ENCODE results near the gene ANO3. TPM values are rescaled to one million over a fixed set of nuclear protein-coding genes. Genes with fewer than 3 reads are reported as not detected.

The ANO3 gene
- total RNA-seq, 1 experiment from 2014 or later = not detected

- Histone ChIP-seq H3K27me3 (ENCODE audit: low read length) (no peaks in the 10 kb centered on the region), H4K20me1 (ENCODE audit: insufficient read depth, low read depth, low read length) (no peaks in the 10 kb centered on the region), H3K9me3 (ENCODE audit: low read length) (no peaks in the 10 kb centered on the region), H3K9me2 (replicated peaks; ENCODE audit: insufficient read depth, low read length) (no peaks in the 10 kb centered on the region), H3K9ac (ENCODE audit: low read length) (no peak overlapping the region), H3K4me1 (ENCODE audit: low read length) (no peaks in the 10 kb centered on the region), H3K4me2 (ENCODE audit: low read depth, low read length, poor library complexity, severe bottlenecking) (no peak overlapping the region), H3K27ac (ENCODE audit: low read length) (no peak overlapping the region), H3K4me3 (ENCODE audit: low read length) (no peak overlapping the region), H2AFZ (ENCODE audit: low read length) (no peak overlapping the region), H3K36me3 (ENCODE audit: insufficient read depth, low read length) (no peaks in the 10 kb centered on the region), H3K79me2 (ENCODE audit: low read length) (no peaks in the 10 kb centered on the region)
- no peak for DNase-seq
These were observed 111.7 kb downstream of the ANO3 start for GRCh38 chr11:26443617-26444016.

- H3K9me2 ChIP-seq (replicated peaks; ENCODE audit: insufficient read depth, low read length) = no peaks in the 10 kb centered on the region
- H3K4me3 ChIP-seq (ENCODE audit: low read length) = no peak overlapping the region
These were observed 125.7 kb downstream of the ANO3 start for GRCh38 chr11:26457636-26458035.

GRCh38 chr11:26465274-26465673, 133.3 kb downstream of the ANO3 start:
- H3K9me3 ChIP-seq (ENCODE audit: low read length) = no peaks in the 10 kb centered on the region
- no peak overlapping the region for H3K27ac ChIP-seq (ENCODE audit: low read length)
- H3K4me1 ChIP-seq (ENCODE audit: low read length) = no peaks in the 10 kb centered on the region
- no peak overlapping the region for H2AFZ ChIP-seq (ENCODE audit: low read length)
- no peak overlapping the region for H3K9ac ChIP-seq (ENCODE audit: low read length)
- no peak for DNase-seq
- H3K27me3 ChIP-seq (ENCODE audit: low read length) = no peaks in the 10 kb centered on the region
- H3K4me3 ChIP-seq (ENCODE audit: low read length) = no peak overlapping the region
- H3K79me2 ChIP-seq (ENCODE audit: low read length) = no peaks in the 10 kb centered on the region
- no peak overlapping the region for H3K4me2 ChIP-seq (ENCODE audit: low read depth, low read length, poor library complexity, severe bottlenecking)
- H3K9me2 ChIP-seq (replicated peaks; ENCODE audit: insufficient read depth, low read length) = no peaks in the 10 kb centered on the region
- no peaks in the 10 kb centered on the region for H4K20me1 ChIP-seq (ENCODE audit: insufficient read depth, low read depth, low read length)
- no peaks in the 10 kb centered on the region for H3K36me3 ChIP-seq (ENCODE audit: insufficient read depth, low read length)

More at GRCh38 chr11:26457636-26458035, 125.7 kb downstream of the ANO3 start:
- H3K79me2 ChIP-seq (ENCODE audit: low read length) = no peaks in the 10 kb centered on the region
- no peaks in the 10 kb centered on the region for H3K9me3 ChIP-seq (ENCODE audit: low read length)
- no peak for DNase-seq
- no peak overlapping the region for H3K27ac ChIP-seq (ENCODE audit: low read length)
- no peak overlapping the region for H2AFZ ChIP-seq (ENCODE audit: low read length)
- no peaks in the 10 kb centered on the region for H3K36me3 ChIP-seq (ENCODE audit: insufficient read depth, low read length)
- H3K4me2 ChIP-seq (ENCODE audit: low read depth, low read length, poor library complexity, severe bottlenecking) = no peak overlapping the region
- H3K4me1 ChIP-seq (ENCODE audit: low read length) = no peaks in the 10 kb centered on the region
- H4K20me1 ChIP-seq (ENCODE audit: insufficient read depth, low read depth, low read length) = no peaks in the 10 kb centered on the region
- no peak overlapping the region for H3K9ac ChIP-seq (ENCODE audit: low read length)
- H3K27me3 ChIP-seq (ENCODE audit: low read length) = no peaks in the 10 kb centered on the region

GRCh38 chr11:26467506-26467905, 135.6 kb downstream of the ANO3 start:
- no peaks in the 10 kb centered on the region for H3K9me3 ChIP-seq (ENCODE audit: low read length)
- H3K27me3 ChIP-seq (ENCODE audit: low read length) = no peaks in the 10 kb centered on the region
- no peaks in the 10 kb centered on the region for H4K20me1 ChIP-seq (ENCODE audit: insufficient read depth, low read depth, low read length)
- H3K9ac ChIP-seq (ENCODE audit: low read length) = no peak overlapping the region
- no peak overlapping the region for H3K27ac ChIP-seq (ENCODE audit: low read length)
- H3K79me2 ChIP-seq (ENCODE audit: low read length) = no peaks in the 10 kb centered on the region
- no peak overlapping the region for H3K4me3 ChIP-seq (ENCODE audit: low read length)
- H3K4me1 ChIP-seq (ENCODE audit: low read length) = no peaks in the 10 kb centered on the region
- no peak overlapping the region for H2AFZ ChIP-seq (ENCODE audit: low read length)
- DNase-seq = no peak
- no peaks in the 10 kb centered on the region for H3K36me3 ChIP-seq (ENCODE audit: insufficient read depth, low read length)
- H3K9me2 ChIP-seq (replicated peaks; ENCODE audit: insufficient read depth, low read length) = no peaks in the 10 kb centered on the region
- H3K4me2 ChIP-seq (ENCODE audit: low read depth, low read length, poor library complexity, severe bottlenecking) = no peak overlapping the region

- Histone ChIP-seq H3K27me3 (ENCODE audit: low read length) (no peaks in the 10 kb centered on the region), H3K4me1 (ENCODE audit: low read length) (no peaks in the 10 kb centered on the region), H3K4me2 (ENCODE audit: low read depth, low read length, poor library complexity, severe bottlenecking) (no peak overlapping the region), H3K27ac (ENCODE audit: low read length) (no peak overlapping the region), H3K36me3 (ENCODE audit: insufficient read depth, low read length) (no peaks in the 10 kb centered on the region), H2AFZ (ENCODE audit: low read length) (no peak overlapping the region), H3K79me2 (ENCODE audit: low read length) (no peaks in the 10 kb centered on the region), H3K4me3 (ENCODE audit: low read length) (no peak overlapping the region), H3K9ac (ENCODE audit: low read length) (no peak overlapping the region), H3K9me2 (replicated peaks; ENCODE audit: insufficient read depth, low read length) (no peaks in the 10 kb centered on the region), H4K20me1 (ENCODE audit: insufficient read depth, low read depth, low read length) (no peaks in the 10 kb centered on the region), H3K9me3 (ENCODE audit: low read length) (no peaks in the 10 kb centered on the region)
- DNase-seq = no peak
These were observed 139.1 kb downstream of the ANO3 start for GRCh38 chr11:26470992-26471391.

GRCh38 chr11:26473216-26474194, 141.6 kb downstream of the ANO3 start:
- Histone ChIP-seq H3K27ac (ENCODE audit: low read length) (no peak overlapping the region), H3K9me3 (ENCODE audit: low read length) (no peaks in the 10 kb centered on the region), H3K36me3 (ENCODE audit: insufficient read depth, low read length) (no peaks in the 10 kb centered on the region), H2AFZ (ENCODE audit: low read length) (no peak overlapping the region), H3K4me1 (ENCODE audit: low read length) (no peaks in the 10 kb centered on the region), H3K27me3 (ENCODE audit: low read length) (no peaks in the 10 kb centered on the region), H3K4me3 (ENCODE audit: low read length) (no peak overlapping the region), H4K20me1 (ENCODE audit: insufficient read depth, low read depth, low read length) (no peaks in the 10 kb centered on the region), H3K79me2 (ENCODE audit: low read length) (no peaks in the 10 kb centered on the region), H3K9ac (ENCODE audit: low read length) (no peak overlapping the region), H3K9me2 (replicated peaks; ENCODE audit: insufficient read depth, low read length) (no peaks in the 10 kb centered on the region), H3K4me2 (ENCODE audit: low read depth, low read length, poor library complexity, severe bottlenecking) (no peak overlapping the region)
- DNase-seq = no peak

- Histone ChIP-seq H3K9me2 (replicated peaks; ENCODE audit: insufficient read depth, low read length) (no peaks in the 10 kb centered on the region), H3K4me1 (ENCODE audit: low read length) (no peaks in the 10 kb centered on the region), H3K9ac (ENCODE audit: low read length) (no peak overlapping the region), H4K20me1 (ENCODE audit: insufficient read depth, low read depth, low read length) (no peaks in the 10 kb centered on the region), H3K9me3 (ENCODE audit: low read length) (no peaks in the 10 kb centered on the region), H2AFZ (ENCODE audit: low read length) (no peak overlapping the region), H3K4me2 (ENCODE audit: low read depth, low read length, poor library complexity, severe bottlenecking) (no peak overlapping the region), H3K27me3 (ENCODE audit: low read length) (no peaks in the 10 kb centered on the region), H3K79me2 (ENCODE audit: low read length) (no peaks in the 10 kb centered on the region), H3K36me3 (ENCODE audit: insufficient read depth, low read length) (no peaks in the 10 kb centered on the region), H3K4me3 (ENCODE audit: low read length) (no peak overlapping the region), H3K27ac (ENCODE audit: low read length) (no peak overlapping the region)
- no peak for DNase-seq
These were observed 142.5 kb downstream of the ANO3 start for GRCh38 chr11:26474401-26474800.

- H3K27me3 ChIP-seq (ENCODE audit: low read length) = no peaks in the 10 kb centered on the region
- no peaks in the 10 kb centered on the region for H3K9me3 ChIP-seq (ENCODE audit: low read length)
- H3K9ac ChIP-seq (ENCODE audit: low read length) = no peak overlapping the region
- H3K36me3 ChIP-seq (ENCODE audit: insufficient read depth, low read length) = no peaks in the 10 kb centered on the region
- no peaks in the 10 kb centered on the region for H3K4me1 ChIP-seq (ENCODE audit: low read length)
- H2AFZ ChIP-seq (ENCODE audit: low read length) = no peak overlapping the region
- no peak overlapping the region for H3K27ac ChIP-seq (ENCODE audit: low read length)
- no peak for DNase-seq
- no peaks in the 10 kb centered on the region for H3K79me2 ChIP-seq (ENCODE audit: low read length)
- H3K4me3 ChIP-seq (ENCODE audit: low read length) = no peak overlapping the region
- H3K4me2 ChIP-seq (ENCODE audit: low read depth, low read length, poor library complexity, severe bottlenecking) = no peak overlapping the region
- no peaks in the 10 kb centered on the region for H3K9me2 ChIP-seq (replicated peaks; ENCODE audit: insufficient read depth, low read length)
- H4K20me1 ChIP-seq (ENCODE audit: insufficient read depth, low read depth, low read length) = no peaks in the 10 kb centered on the region
These were observed 145.5 kb downstream of the ANO3 start for GRCh38 chr11:26477396-26477795.

Data from Karpas-422 (cell line).